Muscle layer of colon (tissue), 2 donors: ENCODE data around the gene DUS1L.

Source experiments
- H3K27ac ChIP-seq: one replicate; pipeline ENCODE4 v1.7.0; 2013; ENCODE audit warnings: low read depth, mild to moderate bottlenecking, low read length, moderate library complexity
- H3K27me3 ChIP-seq, 2 donors: one replicate each; pipeline ENCODE4 v1.7.0; 2013; ENCODE audit warnings: low read length in 2 of 2, mild to moderate bottlenecking in 2 of 2; ENCODE audit not compliant: insufficient read depth in 2 of 2, control insufficient read depth in 1 of 2
- H3K36me3 ChIP-seq: one replicate; pipeline ENCODE4 v1.7.0; 2013; ENCODE audit warnings: mild to moderate bottlenecking, low read length; ENCODE audit not compliant: insufficient read depth
- H3K4me1 ChIP-seq: one replicate; pipeline ENCODE4 v1.7.0; 2013; ENCODE audit warnings: mild to moderate bottlenecking, low read length; ENCODE audit not compliant: insufficient read depth
- H3K4me3 ChIP-seq, 2 donors: one replicate each; pipeline ENCODE4 v1.7.0; 2013; ENCODE audit warnings: low read length in 2 of 2, low read depth in 1 of 2, mild to moderate bottlenecking in 1 of 2, moderate library complexity in 1 of 2
- H3K9ac ChIP-seq: one replicate; pipeline ENCODE4 v1.7.0; 2013; ENCODE audit warnings: low read length
- H3K9me3 ChIP-seq: one replicate; pipeline ENCODE4 v1.7.0; 2013; ENCODE audit warnings: mild to moderate bottlenecking, low read length
- donor health status: abdominal sarcoma.
- donor health status: Adenocarcinoma of cecum.

The DUS1L gene

GRCh38 chr17:82107341-82107860 is 41.8 kb upstream of the DUS1L start:
- peaks cover 15% of the 10 kb centered on the region for H3K4me1 ChIP-seq
- no peaks in the 10 kb centered on the region for H3K27me3 ChIP-seq
- H3K9me3 ChIP-seq = no peaks in the 10 kb centered on the region
- no peak overlapping the region for H3K27ac ChIP-seq
- no peak overlapping the region for H3K9ac ChIP-seq
- H3K36me3 ChIP-seq = peaks cover 3% of the 10 kb centered on the region
- H3K4me3 ChIP-seq = no peak overlapping the region

- Histone ChIP-seq H3K9ac (no peak overlapping the region), H3K36me3 (no peaks in the 10 kb centered on the region), H3K4me3 (no peak overlapping the region), H3K27me3 (no peaks in the 10 kb centered on the region), H3K4me1 (peaks cover 15% of the 10 kb centered on the region), H3K9me3 (no peaks in the 10 kb centered on the region), H3K27ac (no peak overlapping the region)
Measured at GRCh38 chr17:82106688-82107305, 41.2 kb upstream of the DUS1L start.

GRCh38 chr17:82105882-82106687 is 40.5 kb upstream of the DUS1L start:
- Histone ChIP-seq H3K36me3 (no peaks in the 10 kb centered on the region), H3K9me3 (no peaks in the 10 kb centered on the region), H3K27me3 (no peaks in the 10 kb centered on the region), H3K9ac (no peak overlapping the region), H3K4me3 (no peak overlapping the region), H3K4me1 (peaks cover 21% of the 10 kb centered on the region), H3K27ac (no peak overlapping the region)

GRCh38 chr17:82105417-82105881 is 39.8 kb upstream of the DUS1L start:
- no peaks in the 10 kb centered on the region for H3K36me3 ChIP-seq
- no peaks in the 10 kb centered on the region for H3K9me3 ChIP-seq
- no peaks in the 10 kb centered on the region for H3K27me3 ChIP-seq
- peaks cover 23% of the 10 kb centered on the region for H3K4me1 ChIP-seq
- no peak overlapping the region for H3K27ac ChIP-seq
- no peak overlapping the region for H3K4me3 ChIP-seq
- no peak overlapping the region for H3K9ac ChIP-seq

- H3K9me3 ChIP-seq = no peaks in the 10 kb centered on the region
- no peak overlapping the region for H3K4me3 ChIP-seq
- no peak overlapping the region for H3K9ac ChIP-seq
- no peak overlapping the region for H3K27ac ChIP-seq
- H3K36me3 ChIP-seq = no peaks in the 10 kb centered on the region
- H3K4me1 ChIP-seq = peaks cover 23% of the 10 kb centered on the region
- H3K27me3 ChIP-seq = no peaks in the 10 kb centered on the region
Measured at GRCh38 chr17:82104797-82105416, 39.3 kb upstream of the DUS1L start.

GRCh38 chr17:82103553-82104451 is 38.2 kb upstream of the DUS1L start:
- Histone ChIP-seq H3K27ac (peak overlapping the region; percentile 52), H3K9me3 (no peaks in the 10 kb centered on the region), H3K4me3 (no peak overlapping the region), H3K27me3 (no peaks in the 10 kb centered on the region), H3K9ac (no peak overlapping the region), H3K36me3 (no peaks in the 10 kb centered on the region), H3K4me1 (peaks cover 31% of the 10 kb centered on the region)

- H3K4me1 ChIP-seq = peaks cover 33% of the 10 kb centered on the region
- no peak overlapping the region for H3K27ac ChIP-seq
- H3K27me3 ChIP-seq = no peaks in the 10 kb centered on the region
- no peaks in the 10 kb centered on the region for H3K9me3 ChIP-seq
- H3K36me3 ChIP-seq = no peaks in the 10 kb centered on the region
- no peak overlapping the region for H3K4me3 ChIP-seq
- H3K9ac ChIP-seq = no peak overlapping the region
Measured at GRCh38 chr17:82101767-82102679, 36.4 kb upstream of the DUS1L start.

GRCh38 chr17:82101301-82101715 is 35.7 kb upstream of the DUS1L start:
- Histone ChIP-seq H3K9ac (no peak overlapping the region), H3K27ac (no peak overlapping the region), H3K36me3 (no peaks in the 10 kb centered on the region), H3K4me3 (no peak overlapping the region), H3K4me1 (peaks cover 39% of the 10 kb centered on the region), H3K27me3 (no peaks in the 10 kb centered on the region), H3K9me3 (no peaks in the 10 kb centered on the region)

- H3K27me3 ChIP-seq = no peaks in the 10 kb centered on the region
- no peaks in the 10 kb centered on the region for H3K9me3 ChIP-seq
- no peak overlapping the region for H3K4me3 ChIP-seq
- no peaks in the 10 kb centered on the region for H3K36me3 ChIP-seq
- H3K9ac ChIP-seq = no peak overlapping the region
- H3K4me1 ChIP-seq = peaks cover 38% of the 10 kb centered on the region
- no peak overlapping the region for H3K27ac ChIP-seq
Measured at GRCh38 chr17:82100502-82101298, 35.1 kb upstream of the DUS1L start.
